Osteoblast (primary cell): ENCODE measurements around the gene TAF11. TPM values are rescaled to one million over a fixed set of nuclear protein-coding genes. Genes with fewer than 3 reads are reported as not detected.
"Not testable (repeated sequence)": the region's sequence is repeated elsewhere in the genome, so short reads cannot be mapped to it uniquely, and the experiment has no call there.

Experiments
- DNase-seq: peaks from one replicate; pipeline ENCODE4 v3.0.0; 2011; ENCODE audit warnings: low spot score, mixed read lengths; ENCODE audit not compliant: insufficient read length; ENCODE audit errors: missing footprints
- H2AFZ ChIP-seq: 2 replicates; pipeline ENCODE4 v1.6.0; 2011; ENCODE audit warnings: mild to moderate bottlenecking, low read length
- H3K27ac ChIP-seq: 2 replicates; pipeline ENCODE4 v1.5.1; 2011; ENCODE audit warnings: mild to moderate bottlenecking, low read depth, low read length, moderate library complexity
- H3K27me3 ChIP-seq: 2 replicates; pipeline ENCODE4 v1.6.0; 2012; ENCODE audit warnings: mild to moderate bottlenecking, control low read depth, inconsistent platforms, low read length, moderate library complexity; ENCODE audit not compliant: insufficient read depth
- H3K36me3 ChIP-seq: 2 replicates; pipeline ENCODE4 v1.5.1; 2011; ENCODE audit warnings: mild to moderate bottlenecking, low read length, control low read depth, moderate library complexity; ENCODE audit not compliant: insufficient read depth
- H3K4me1 ChIP-seq: 2 replicates; pipeline ENCODE4 v1.5.1; 2011; ENCODE audit warnings: mild to moderate bottlenecking, low read length, control low read depth, moderate library complexity; ENCODE audit not compliant: insufficient read depth
- H3K4me2 ChIP-seq: 2 replicates; pipeline ENCODE4 v1.6.0; 2011; ENCODE audit warnings: mild to moderate bottlenecking, low read length; ENCODE audit not compliant: insufficient read depth
- H3K4me3 ChIP-seq: fragments of 200-600 bp; sonication (generic); 3 replicates; pipeline ENCODE4 v1.5.1; 2012; ENCODE audit warnings: mild to moderate bottlenecking, low read length, inconsistent platforms; ENCODE audit not compliant: insufficient read depth
- H3K79me2 ChIP-seq: 2 replicates; pipeline ENCODE4 v1.6.0; 2012; ENCODE audit warnings: mild to moderate bottlenecking, low read length, control low read depth, inconsistent platforms; ENCODE audit not compliant: insufficient read depth
- H3K9me3 ChIP-seq: 2 replicates; pipeline ENCODE4 v1.5.1; 2011; ENCODE audit warnings: low read depth, low read length, control low read depth
- H4K20me1 ChIP-seq: 2 replicates; pipeline ENCODE4 v1.6.0; 2012; ENCODE audit warnings: mild to moderate bottlenecking, low read length, control low read depth; ENCODE audit not compliant: insufficient read depth
- CTCF ChIP-seq: IDR thresholded peaks from 2 replicates; pipeline ENCODE4 v1.5.1; 2011; ENCODE audit warnings: mild to moderate bottlenecking, low read depth, low read length, moderate library complexity; ENCODE audit errors: extremely low read depth
- total RNA-seq: library from RNA; depleted of rRNA; stranded (reverse); fragments of >200 nt; gene quantifications from 2 replicates; pipeline ENCODE4 v1.2.3, GENCODE V29; 2012

The TAF11 gene
- total RNA-seq, 1 donor = 16.6 TPM

- DNase-seq = peak; percentile 25
These were observed 35.3 kb downstream of the TAF11 start for GRCh38 chr6:34852406-34853085.

GRCh38 chr6:34851361-34851760 lies 36.5 kb downstream of the TAF11 start:
- no peak overlapping the region for H2AFZ ChIP-seq
- no peak for TF ChIP-seq CTCF
- H3K36me3 ChIP-seq = peaks cover 10% of the 10 kb centered on the region

More at GRCh38 chr6:34852406-34853085, 35.3 kb downstream of the TAF11 start:
- Histone ChIP-seq H3K4me2 (no peak overlapping the region), H3K36me3 (peaks cover 19% of the 10 kb centered on the region), H3K4me1 (no peaks in the 10 kb centered on the region), H2AFZ (no peak overlapping the region), H3K79me2 (no peaks in the 10 kb centered on the region), H4K20me1 (no peaks in the 10 kb centered on the region), H3K9me3 (no peaks in the 10 kb centered on the region), H3K27ac (no peak overlapping the region), H3K4me3 (no peak overlapping the region), H3K27me3 (no peaks in the 10 kb centered on the region)
- TF ChIP-seq CTCF = no peak

GRCh38 chr6:34849066-34849465 lies 38.8 kb downstream of the TAF11 start:
- not testable (repeated sequence) for H3K4me3 ChIP-seq, H4K20me1 ChIP-seq, DNase-seq, H3K27ac ChIP-seq, H3K4me1 ChIP-seq, H3K9me3 ChIP-seq, H3K27me3 ChIP-seq, H3K36me3 ChIP-seq, H3K4me2 ChIP-seq, H3K79me2 ChIP-seq, H2AFZ ChIP-seq

More at GRCh38 chr6:34851361-34851760, 36.5 kb downstream of the TAF11 start:
- Histone ChIP-seq H3K79me2 (no peaks in the 10 kb centered on the region), H3K4me2 (no peak overlapping the region), H3K4me1 (no peaks in the 10 kb centered on the region), H3K27me3 (no peaks in the 10 kb centered on the region), H4K20me1 (no peaks in the 10 kb centered on the region), H3K27ac (no peak overlapping the region), H3K9me3 (no peaks in the 10 kb centered on the region), H3K4me3 (no peak overlapping the region)
- DNase-seq = no peak

GRCh38 chr6:34839666-34840352 lies 48.0 kb downstream of the TAF11 start:
- H3K27me3 ChIP-seq = no peaks in the 10 kb centered on the region
- DNase-seq = no peak
- H2AFZ ChIP-seq = no peak overlapping the region
- no peaks in the 10 kb centered on the region for H4K20me1 ChIP-seq
- peaks cover 10% of the 10 kb centered on the region for H3K36me3 ChIP-seq
- peaks cover 9% of the 10 kb centered on the region for H3K4me1 ChIP-seq
- no peak overlapping the region for H3K4me3 ChIP-seq
- no peaks in the 10 kb centered on the region for H3K9me3 ChIP-seq
- H3K4me2 ChIP-seq = no peak overlapping the region
- TF ChIP-seq CTCF = no peak
- H3K27ac ChIP-seq = no peak overlapping the region
- no peaks in the 10 kb centered on the region for H3K79me2 ChIP-seq
